Large intestine (tissue), 3 donors: Measurements from ENCODE around the gene DAB2. TPM values are rescaled to one million over a fixed set of nuclear protein-coding genes. Genes with fewer than 3 reads are reported as not detected.

ENCODE experiments used
- DNase-seq, 2 donors: peaks; one replicate each; pipeline versions ENCODE4 v3.0.0 to v3.0.0-alpha.2; 2013
- H3K27ac ChIP-seq: one replicate; pipeline ENCODE4 v1.5.1; 2013; ENCODE audit warnings: low read length
- H3K27me3 ChIP-seq: 2 replicates; pipeline ENCODE4 v1.6.1; 2013; ENCODE audit warnings: low read length; ENCODE audit not compliant: control insufficient read depth, insufficient read depth
- H3K36me3 ChIP-seq: 2 replicates; pipeline ENCODE4 v1.6.1; 2013; ENCODE audit warnings: low read length; ENCODE audit not compliant: control insufficient read depth, insufficient read depth
- H3K4me1 ChIP-seq: one replicate; pipeline ENCODE4 v1.6.1; 2013; ENCODE audit warnings: low read length; ENCODE audit not compliant: control insufficient read depth, insufficient read depth
- H3K4me3 ChIP-seq: one replicate; pipeline ENCODE4 v1.5.1; 2013; ENCODE audit warnings: low read length
- H3K9me3 ChIP-seq: one replicate; pipeline ENCODE4 v1.6.1; 2013; ENCODE audit warnings: mild to moderate bottlenecking, low read depth, low read length, moderate library complexity; ENCODE audit not compliant: control insufficient read depth
- WGBS: methylation state at CpG from one replicate; pipeline ENCODE4 v1.1.5; 2013; ENCODE audit warnings: low lambda C conversion rate; ENCODE audit not compliant: insufficient coverage; 5-methylcytosine and 5-hydroxymethylcytosine counted together
- polyA plus RNA-seq: library from polyadenylated mRNA; unstranded; fragments of 120-200 nt; gene quantifications from one replicate; pipeline ENCODE4 v1.2.1, GENCODE V29; 2013

Gene DAB2
- polyA plus RNA-seq, 1 donor = 178 TPM

DNA sequence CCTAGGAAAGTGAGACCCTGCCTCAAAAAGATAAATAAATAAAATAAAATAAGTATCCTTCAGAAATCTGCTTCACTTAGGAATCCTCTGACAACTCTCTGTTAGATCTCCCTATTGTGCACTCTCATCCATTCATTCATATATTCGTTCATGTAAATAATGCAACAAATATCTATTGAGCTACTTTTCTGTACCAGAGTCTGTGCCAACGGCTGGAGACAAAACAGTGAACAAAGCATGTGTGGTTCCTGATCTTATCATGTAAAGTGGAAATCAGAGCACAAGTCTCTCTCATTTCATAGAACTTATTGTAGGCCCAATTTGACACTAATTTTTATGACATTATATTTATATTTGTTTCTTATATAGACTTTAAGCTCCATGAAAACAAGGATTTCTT is 40.3 kb upstream of the DAB2 start:
- H3K36me3 ChIP-seq = no peaks in the 10 kb centered on the region
- H3K27me3 ChIP-seq = no peaks in the 10 kb centered on the region
- no peak overlapping the region for H3K4me3 ChIP-seq
- H3K4me1 ChIP-seq = no peaks in the 10 kb centered on the region
- no peak overlapping the region for H3K27ac ChIP-seq
- no peaks in the 10 kb centered on the region for H3K9me3 ChIP-seq
- WGBS = no CpG with 5 or more reads among the region's 2 CpGs
- DNase-seq = no peak

DNA sequence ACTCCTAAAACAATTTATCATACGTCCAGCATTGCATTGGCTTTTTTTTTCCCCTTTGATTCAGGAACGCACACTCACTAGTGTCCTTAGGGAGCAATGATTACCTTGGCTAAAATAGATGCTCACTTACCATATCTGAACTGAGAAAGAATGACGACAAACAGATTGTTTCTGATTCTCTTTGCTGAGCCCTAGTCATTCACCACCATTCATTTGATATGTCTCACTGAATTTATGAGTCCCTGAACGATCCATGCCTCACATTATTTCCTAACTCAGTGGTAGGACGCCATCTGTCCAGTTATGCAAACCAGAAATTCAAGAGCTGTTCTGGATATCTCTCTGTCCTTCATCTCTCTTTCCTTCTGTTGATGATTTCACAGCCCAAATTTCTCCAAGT is 39.3 kb upstream of the DAB2 start:
- no peaks in the 10 kb centered on the region for H3K9me3 ChIP-seq
- no peak for DNase-seq
- no peak overlapping the region for H3K4me3 ChIP-seq
- no peak overlapping the region for H3K27ac ChIP-seq
- H3K4me1 ChIP-seq = no peaks in the 10 kb centered on the region
- H3K36me3 ChIP-seq = no peaks in the 10 kb centered on the region
- WGBS = 58% methylated on average over 2 of the region's 5 CpGs
- no peaks in the 10 kb centered on the region for H3K27me3 ChIP-seq

DNA sequence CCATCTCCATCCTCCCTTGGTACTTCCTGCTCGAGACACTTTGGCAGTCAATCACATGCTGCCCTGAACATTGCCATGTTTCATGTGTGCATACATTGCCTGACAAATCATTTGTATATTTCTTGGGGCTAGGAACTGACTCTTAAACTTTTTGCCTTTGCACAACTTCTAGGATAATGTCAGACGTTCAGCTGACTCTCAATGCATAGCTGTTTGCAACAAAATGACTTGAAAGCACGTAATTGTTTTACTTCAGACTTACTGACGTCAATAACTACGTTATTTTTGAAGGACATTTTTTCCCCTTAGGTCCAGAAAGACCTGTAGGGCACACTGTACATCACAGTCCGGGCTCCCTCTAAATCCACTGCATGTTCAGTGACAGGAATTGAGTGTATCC is 37.4 kb upstream of the DAB2 start:
- WGBS = 88% methylated on average over 5 of the region's 6 CpGs
- Histone ChIP-seq H3K27ac (no peak overlapping the region), H3K27me3 (no peaks in the 10 kb centered on the region), H3K9me3 (no peaks in the 10 kb centered on the region), H3K4me1 (no peaks in the 10 kb centered on the region), H3K4me3 (no peak overlapping the region), H3K36me3 (no peaks in the 10 kb centered on the region)
- no peak for DNase-seq

DNA sequence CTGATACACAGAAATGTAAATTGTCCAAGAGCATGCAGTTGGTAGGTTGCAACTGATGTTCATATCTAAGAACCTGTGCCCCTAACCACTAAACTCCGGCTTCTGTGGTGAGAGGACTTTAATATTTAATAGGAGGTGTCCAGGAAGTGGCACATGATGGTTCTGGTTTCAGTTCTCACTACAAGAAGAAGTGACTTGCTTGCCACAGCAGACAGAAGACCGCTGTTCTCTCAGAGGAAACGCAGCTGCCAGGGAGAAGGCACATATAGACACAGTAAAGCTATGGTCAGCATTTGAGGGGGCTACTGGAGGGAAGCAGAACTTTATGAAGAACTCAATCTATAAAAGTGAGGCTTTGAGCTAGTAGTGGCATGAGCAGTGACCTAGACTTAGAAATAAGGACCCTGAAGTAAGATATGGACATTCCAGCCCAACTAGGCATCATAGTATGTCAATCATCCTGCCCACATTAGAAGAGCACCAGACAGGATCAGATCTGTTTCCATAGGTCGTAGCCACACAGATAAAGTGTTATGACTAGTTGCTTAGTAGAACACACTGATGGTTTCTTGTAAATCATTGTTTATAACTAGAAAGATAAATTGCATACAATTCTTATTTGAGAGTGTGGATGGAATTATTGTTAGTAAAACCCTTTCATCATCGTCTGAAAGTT is 36.4 kb upstream of the DAB2 start:
- no peak for DNase-seq
- Histone ChIP-seq H3K9me3 (no peaks in the 10 kb centered on the region), H3K4me3 (no peak overlapping the region), H3K36me3 (no peaks in the 10 kb centered on the region), H3K27me3 (no peaks in the 10 kb centered on the region), H3K27ac (no peak overlapping the region), H3K4me1 (no peaks in the 10 kb centered on the region)
- 80% methylated on average over 1 of the region's 5 CpGs for WGBS

DNA sequence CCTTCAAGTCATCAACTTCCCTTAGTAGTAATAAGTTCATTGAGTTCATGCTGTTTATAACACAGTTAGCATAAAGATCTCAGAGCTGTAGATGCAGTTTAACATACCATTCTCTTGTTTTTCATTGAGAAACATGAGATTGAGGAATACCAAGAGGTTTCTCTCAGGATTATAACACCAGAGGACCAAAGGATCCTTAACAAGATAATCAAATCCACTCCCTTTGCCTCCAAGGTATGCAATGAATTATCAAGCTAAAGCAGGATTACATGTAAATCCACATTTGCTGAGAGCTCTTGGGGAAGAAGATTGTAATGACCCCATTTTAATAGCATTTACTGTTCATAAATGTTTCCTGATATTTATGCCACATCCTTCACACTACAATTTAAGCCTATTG is 35.1 kb upstream of the DAB2 start:
- H3K4me3 ChIP-seq = no peak overlapping the region

DNA sequence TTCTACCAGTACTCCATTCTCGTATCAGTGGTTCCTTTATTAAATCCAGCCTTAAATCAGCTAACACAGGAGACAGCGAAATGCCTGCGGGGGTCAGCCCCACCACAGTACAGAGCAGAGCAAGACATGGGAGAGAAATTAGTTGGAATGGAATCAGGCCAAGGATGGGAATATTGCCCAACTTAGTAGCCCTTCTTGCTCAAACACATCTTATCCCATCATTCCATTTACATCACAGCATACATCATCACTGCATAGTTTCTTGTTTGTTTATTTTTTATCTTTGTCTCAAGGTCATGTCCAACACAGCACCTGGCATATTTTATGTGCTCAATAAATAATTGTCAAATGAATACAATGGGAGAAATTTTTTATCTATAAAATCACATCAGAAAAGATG is 34.3 kb upstream of the DAB2 start:
- Histone ChIP-seq H3K36me3 (no peaks in the 10 kb centered on the region), H3K4me3 (no peak overlapping the region), H3K27me3 (no peaks in the 10 kb centered on the region), H3K4me1 (no peaks in the 10 kb centered on the region), H3K27ac (no peak overlapping the region), H3K9me3 (no peaks in the 10 kb centered on the region)
- no CpG with 5 or more reads among the region's 3 CpGs for WGBS
- DNase-seq = no peak

More for the DNA sequence above, 35.1 kb upstream of the DAB2 start:
- Histone ChIP-seq H3K4me1 (no peaks in the 10 kb centered on the region), H3K36me3 (no peaks in the 10 kb centered on the region), H3K9me3 (no peaks in the 10 kb centered on the region), H3K27ac (no peak overlapping the region), H3K27me3 (no peaks in the 10 kb centered on the region)
- DNase-seq = no peak

DNA sequence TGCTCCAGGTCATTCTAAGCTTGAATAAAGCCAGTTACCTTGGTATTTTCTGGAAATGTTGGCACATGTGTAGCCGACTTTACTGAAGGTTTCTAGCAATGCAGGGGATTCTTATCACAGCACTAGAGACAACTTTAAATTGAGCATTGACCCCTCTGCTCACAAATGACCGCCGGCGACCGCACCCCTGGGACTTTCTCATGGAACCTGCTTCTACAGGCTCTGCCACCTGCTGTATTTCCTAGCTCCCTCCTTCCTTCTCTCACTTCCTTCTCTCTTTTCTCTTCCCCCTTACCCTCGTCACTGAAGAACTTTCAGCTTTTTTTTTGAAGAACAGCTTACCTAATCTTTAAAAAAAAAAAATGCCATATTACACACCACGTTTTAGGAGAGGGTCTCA is 30.9 kb upstream of the DAB2 start:
- H3K27me3 ChIP-seq = no peaks in the 10 kb centered on the region
- DNase-seq = no peak
- no peak overlapping the region for H3K27ac ChIP-seq
- WGBS = 60% methylated on average over 3 of the region's 7 CpGs
- no peaks in the 10 kb centered on the region for H3K9me3 ChIP-seq
- no peaks in the 10 kb centered on the region for H3K36me3 ChIP-seq
- no peak overlapping the region for H3K4me3 ChIP-seq
- H3K4me1 ChIP-seq = peaks cover 9% of the 10 kb centered on the region

DNA sequence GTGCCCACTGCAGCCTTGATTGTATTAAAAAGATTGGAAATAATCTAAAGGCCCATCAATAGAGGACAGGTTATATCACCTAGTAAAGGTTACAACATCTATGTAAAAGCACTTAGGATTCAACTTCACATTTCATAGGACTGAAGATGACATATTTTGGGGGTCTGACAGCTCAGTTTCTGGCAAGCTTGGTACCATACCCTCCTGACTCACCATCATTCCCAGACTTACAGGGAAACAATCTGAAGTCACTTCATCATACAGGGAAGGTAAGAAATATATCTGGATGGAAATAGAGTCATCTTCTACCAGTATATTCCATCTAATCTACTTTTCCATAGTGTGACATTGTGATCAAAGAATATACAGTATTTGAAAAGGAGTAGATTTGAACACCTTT is 28.8 kb upstream of the DAB2 start:
- no peaks in the 10 kb centered on the region for H3K27me3 ChIP-seq
- no peak overlapping the region for H3K27ac ChIP-seq

DNA sequence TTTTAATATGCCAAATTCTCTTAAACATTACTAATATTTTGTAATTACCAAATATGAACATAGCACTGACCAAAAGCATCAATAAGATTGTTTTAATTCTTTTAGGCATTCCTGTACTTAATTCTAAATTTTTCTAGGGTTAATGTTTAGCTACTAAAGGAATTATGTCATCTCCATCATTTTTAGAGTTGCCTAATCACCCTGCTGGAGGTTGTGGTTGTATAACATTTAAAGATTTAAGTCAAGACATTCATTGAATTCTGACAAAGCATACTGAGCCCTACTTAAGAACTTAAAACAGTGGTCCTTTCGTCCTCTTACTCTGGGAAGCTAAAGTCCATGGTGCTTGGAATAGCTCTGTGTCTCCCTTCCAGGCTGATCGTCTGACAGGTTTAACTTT is 28.1 kb upstream of the DAB2 start:
- WGBS = no CpG with 5 or more reads among the region's 2 CpGs
- no peaks in the 10 kb centered on the region for H3K27me3 ChIP-seq
- H3K4me1 ChIP-seq = peaks cover 13% of the 10 kb centered on the region
- H3K27ac ChIP-seq = no peak overlapping the region
- H3K4me3 ChIP-seq = no peak overlapping the region
- H3K9me3 ChIP-seq = no peaks in the 10 kb centered on the region
- H3K36me3 ChIP-seq = no peaks in the 10 kb centered on the region
- DNase-seq = no peak

More for the DNA sequence above, 28.8 kb upstream of the DAB2 start:
- no peaks in the 10 kb centered on the region for H3K36me3 ChIP-seq
- no peak for DNase-seq
- no peak overlapping the region for H3K4me3 ChIP-seq
- H3K4me1 ChIP-seq = peaks cover 11% of the 10 kb centered on the region
- H3K9me3 ChIP-seq = no peaks in the 10 kb centered on the region

DNA sequence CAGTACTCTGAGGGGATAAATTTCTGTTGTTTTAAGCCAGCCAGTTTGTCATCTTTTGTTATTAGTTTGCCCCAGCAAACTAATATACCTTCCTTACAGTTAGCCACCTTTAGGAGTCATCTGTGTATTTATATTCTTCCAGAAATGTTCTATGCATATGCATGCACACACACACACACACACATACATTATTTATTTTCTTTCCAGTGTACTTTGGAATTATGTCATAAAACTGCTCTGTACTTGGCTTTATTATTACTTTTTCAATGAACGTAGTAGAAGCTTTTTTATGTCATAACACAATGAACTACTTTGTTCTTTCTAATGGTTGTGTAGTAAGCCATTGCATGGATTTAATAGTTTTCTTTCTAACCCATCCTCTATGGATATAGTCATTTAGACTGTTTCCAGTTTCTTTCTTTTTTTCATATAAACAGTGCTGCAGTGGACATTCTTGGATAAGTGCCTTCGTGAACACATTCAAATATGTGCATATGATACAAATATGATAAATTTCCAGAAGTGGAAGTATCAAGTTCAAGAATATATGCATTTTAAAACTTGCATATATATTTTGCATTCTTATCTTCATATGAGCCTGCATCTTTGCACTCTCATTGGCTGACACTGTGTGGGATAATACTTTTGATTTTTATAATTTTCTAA is 26.6 kb upstream of the DAB2 start:
- no peaks in the 10 kb centered on the region for H3K27me3 ChIP-seq
- peaks cover 13% of the 10 kb centered on the region for H3K4me1 ChIP-seq
- DNase-seq = peak in 1 of 2 donors; percentile 82
- no peaks in the 10 kb centered on the region for H3K36me3 ChIP-seq
- H3K27ac ChIP-seq = no peak overlapping the region
- no peaks in the 10 kb centered on the region for H3K9me3 ChIP-seq
- no peak overlapping the region for H3K4me3 ChIP-seq
- 50% methylated on average over 1 of the region's 2 CpGs for WGBS

DNA sequence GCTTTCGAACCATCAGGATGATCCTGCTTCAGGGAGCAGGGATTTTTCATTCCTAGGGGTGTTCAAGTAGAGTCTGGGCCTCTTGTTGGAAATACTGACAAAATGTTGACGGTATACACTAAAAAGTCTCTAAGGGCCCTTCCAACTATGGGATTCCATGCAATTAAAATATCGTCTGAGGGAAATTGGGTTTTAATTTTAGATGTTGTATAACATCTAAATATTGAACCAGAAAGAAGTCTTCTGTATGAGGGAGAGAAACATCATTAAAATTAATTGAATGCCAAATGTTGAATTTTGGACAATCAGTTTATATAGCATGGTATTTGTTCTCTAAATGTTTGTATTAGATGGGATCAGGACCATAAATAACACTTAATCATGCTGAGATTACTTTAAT is 25.7 kb upstream of the DAB2 start:
- no peaks in the 10 kb centered on the region for H3K36me3 ChIP-seq
- H3K27me3 ChIP-seq = no peaks in the 10 kb centered on the region
- no peak overlapping the region for H3K4me3 ChIP-seq
- WGBS = no CpG with 5 or more reads among the region's 3 CpGs
- no peak overlapping the region for H3K27ac ChIP-seq
- H3K4me1 ChIP-seq = peaks cover 13% of the 10 kb centered on the region
- H3K9me3 ChIP-seq = no peaks in the 10 kb centered on the region
- no peak for DNase-seq
